GM18526 (cell line): ENCODE measurements around the gene GSTP1.

Experiments used
- POLR2A ChIP-seq: IDR thresholded peaks from 3 replicates; pipeline ENCODE4 v1.6.1; 2011; ENCODE audit not compliant: insufficient read length; ENCODE audit errors: extremely low read depth

The GSTP1 gene

DNA sequence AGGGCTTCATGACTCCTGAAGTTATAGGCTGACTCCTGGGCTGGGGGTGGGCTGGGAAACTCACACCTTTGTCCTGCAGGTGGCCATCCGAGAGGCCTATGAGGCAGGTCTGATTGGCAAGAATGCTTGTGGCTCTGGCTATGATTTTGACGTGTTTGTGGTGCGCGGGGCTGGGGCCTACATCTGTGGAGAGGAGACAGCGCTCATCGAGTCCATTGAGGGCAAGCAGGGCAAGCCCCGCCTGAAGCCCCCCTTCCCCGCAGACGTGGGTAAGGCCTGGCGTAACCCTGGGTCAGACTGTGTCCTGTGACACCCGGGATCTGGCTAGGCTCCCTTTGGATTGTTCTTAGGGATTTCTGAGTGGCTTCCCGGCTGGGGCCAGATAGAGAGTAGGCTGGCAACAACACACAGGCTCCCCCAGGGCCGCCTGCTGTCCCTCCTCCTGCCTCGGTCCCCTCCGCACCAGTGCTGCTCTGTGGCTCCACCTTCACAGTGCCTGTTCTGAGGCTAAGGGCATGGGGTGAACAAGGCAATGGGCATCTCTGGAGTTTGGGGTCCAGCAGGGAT lies 26.8 kb downstream of the GSTP1 start:
- TF ChIP-seq POLR2A, result no peak

DNA sequence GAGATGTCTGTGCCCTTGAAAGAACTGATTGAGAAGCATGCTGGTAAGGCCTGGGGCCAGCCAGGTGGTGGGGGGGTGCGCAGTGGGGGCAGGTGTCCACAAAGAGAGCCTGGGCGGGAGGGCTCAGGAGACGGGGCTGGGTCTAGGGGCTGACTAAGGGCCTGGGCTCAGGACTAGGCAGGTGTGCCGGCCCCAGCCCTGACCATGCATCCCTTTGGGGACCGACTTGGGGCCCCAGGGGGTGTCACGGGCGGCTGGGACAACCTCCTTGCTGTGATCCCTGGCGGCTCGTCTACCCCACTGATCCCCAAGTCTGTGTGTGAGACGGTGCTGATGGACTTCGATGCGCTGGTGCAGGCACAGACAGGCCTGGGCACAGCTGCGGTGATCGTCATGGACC lies 27.6 kb downstream of the GSTP1 start:
- no peak for TF ChIP-seq POLR2A

DNA sequence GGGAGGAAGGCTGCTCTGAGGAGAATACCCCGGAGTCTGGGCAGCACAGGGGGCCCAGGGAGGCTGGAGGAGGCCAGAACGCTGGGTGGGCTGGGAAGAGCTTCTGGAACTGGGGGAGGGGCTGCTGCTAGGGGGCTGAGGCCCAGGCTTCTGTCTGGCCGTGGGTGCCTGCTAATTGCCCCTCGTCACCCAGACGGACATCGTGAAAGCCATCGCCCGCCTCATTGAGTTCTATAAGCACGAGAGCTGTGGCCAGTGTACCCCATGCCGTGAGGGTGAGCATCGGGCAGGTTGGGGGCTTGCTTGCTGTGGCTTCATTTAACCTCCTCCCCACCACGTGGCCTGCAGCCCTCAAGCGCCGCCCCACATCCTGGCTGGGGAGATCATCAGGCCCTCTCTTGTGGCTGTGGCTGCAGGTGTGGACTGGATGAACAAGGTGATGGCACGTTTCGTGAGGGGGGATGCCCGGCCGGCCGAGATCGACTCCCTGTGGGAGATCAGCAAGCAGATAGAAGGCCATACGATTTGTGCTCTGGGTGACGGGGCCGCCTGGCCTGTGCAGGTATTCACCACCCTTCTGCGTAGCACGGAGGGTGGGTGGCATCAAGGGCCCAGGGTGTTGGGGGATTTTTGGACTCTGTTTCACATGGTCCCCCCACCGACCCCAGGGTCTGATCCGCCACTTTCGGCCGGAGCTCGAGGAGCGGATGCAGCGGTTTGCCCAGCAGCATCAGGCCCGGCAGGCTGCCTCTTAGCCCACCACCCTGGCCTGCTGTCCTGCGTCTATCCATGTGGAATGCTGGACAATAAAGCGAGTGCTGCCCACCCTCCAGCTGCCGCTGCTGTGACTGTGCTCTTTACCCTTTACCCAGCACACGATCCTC lies 28.3 kb downstream of the GSTP1 start:
- TF ChIP-seq POLR2A, result no peak

DNA sequence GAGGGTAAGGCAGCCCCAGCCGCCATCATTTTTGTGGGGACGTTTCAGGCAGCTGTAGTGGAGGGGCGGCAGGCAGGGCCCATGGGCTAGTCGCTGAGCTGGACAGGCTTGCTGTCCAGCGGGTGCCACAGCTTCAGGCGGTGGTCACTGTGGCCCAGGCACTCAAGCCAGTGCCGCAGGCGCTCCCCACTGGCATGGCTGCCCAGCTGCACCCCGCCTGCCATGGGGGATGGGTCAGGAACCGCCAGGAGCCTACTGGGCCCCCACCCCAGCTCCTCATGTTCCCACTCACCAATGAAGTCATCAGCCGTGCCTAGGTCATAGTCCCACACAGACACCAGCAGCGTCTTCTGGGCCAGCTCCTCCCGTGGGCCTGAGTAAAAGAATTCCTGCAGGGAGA lies 29.1 kb downstream of the GSTP1 start:
- TF ChIP-seq POLR2A, result no peak

DNA sequence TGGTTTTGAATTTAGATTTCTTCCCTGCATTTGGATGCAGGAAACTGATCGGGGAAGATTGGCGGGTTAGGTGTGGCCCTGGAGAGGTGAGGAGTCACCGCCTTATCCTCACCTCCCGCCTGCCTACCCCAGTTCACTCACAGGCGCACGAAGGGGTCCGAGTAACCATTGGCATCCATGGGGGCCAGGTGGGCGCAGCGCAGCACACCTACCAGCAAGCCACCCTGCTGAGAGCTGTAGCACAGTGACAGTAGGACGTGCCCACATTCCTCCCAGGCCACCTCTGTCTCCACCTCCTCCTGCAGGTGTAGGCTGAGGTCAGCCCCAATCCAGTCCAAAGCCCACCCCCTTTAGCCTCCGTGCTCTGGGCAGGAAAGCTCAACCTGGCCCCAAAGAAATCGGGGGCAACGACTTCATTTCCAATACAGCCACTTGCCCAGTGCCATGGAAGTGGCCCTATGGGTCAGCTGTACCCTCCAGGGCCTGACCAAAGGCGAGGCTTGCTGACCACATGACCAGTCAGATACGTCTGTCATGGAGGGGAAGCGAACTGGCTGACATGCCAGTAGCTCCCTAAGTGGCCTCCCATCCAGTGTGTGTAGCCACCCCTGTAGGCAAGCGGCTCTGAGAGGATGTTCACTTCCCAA lies 29.8 kb downstream of the GSTP1 start:
- no peak for TF ChIP-seq POLR2A

DNA sequence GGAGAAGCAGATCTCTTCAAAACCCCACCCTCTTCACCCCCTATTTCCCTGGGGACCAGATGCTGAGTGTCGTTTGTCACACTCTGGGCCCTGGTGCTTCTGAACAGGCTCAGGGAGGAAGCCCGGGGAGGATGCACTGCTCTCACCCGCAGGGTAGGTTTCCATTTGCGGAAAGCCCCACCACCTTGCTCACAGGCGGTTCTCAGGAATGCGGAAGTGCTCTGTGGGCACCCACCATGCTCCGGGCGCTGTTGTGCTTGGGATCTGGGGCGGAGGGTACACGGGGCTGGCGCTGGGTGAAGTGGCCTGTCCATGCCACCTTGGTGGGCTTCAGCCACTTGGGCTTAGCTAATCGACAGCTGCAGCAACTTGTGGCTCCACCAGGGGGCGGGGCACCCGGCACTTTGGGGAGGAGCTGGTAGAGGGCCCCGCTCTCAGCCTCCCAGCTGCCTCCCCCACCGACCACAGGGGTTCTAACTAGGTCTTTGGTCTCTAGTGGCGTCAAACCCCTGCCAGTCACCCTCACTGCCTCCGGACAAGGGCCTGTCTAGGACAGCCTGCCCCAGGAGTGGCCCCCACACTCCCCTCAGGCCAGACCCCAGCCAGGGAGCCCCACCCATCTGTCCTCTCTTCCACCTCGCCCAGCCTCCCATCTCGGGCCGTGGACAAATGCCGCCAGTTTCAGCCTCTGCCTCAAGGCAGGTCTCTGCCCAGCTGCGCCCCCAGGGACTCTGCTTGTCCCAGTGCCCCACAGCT lies 30.5 kb downstream of the GSTP1 start:
- peak; percentile 54 for TF ChIP-seq POLR2A

DNA sequence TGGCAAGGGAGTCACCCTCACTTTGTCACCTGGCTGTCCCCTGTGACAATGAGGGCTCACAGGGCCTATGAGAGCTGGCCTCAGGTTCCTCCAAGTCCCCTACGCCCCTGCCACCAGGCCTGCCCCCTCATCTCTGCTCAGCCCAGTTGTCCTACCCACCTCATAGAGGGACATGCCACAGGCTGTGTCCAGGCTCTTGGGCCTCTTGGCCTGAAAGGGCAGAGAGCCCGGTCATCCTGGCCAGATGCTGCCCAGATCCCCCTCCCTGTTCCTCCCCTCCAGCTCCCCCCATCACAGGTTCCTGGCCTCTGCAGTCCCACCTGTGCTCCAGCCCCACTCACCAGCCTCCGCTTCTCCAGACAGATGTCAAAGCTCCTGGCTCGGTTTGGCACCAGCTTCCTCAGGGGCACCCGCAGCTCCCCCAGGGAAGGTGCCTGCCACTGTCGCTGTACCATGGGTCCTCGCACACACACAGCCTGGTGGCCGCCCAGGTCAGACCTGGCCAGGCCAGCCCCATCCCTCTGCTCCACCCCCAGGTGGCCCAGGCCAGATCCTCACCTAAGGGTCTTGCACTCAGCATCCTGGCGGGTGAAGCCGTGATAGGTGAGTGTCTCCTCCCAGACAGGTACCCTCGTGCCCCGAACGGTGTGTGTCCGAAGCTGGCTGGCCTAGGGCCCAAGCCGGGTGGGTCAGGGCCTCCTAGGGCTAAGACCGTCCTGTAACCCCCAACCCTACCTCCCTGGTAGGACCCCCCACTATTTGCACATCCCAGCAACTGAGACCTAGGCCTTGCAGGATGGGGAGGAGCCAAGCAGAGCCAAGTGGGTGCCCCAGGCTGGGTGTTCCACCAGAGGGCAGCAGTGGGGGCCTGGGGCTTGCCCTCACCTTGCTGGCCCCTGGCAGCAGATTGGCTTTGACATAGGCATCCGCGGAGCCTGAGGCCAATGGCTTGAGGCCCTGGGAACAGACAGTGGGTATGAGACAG lies 31.4 kb downstream of the GSTP1 start:
- TF ChIP-seq POLR2A, result no peak

DNA sequence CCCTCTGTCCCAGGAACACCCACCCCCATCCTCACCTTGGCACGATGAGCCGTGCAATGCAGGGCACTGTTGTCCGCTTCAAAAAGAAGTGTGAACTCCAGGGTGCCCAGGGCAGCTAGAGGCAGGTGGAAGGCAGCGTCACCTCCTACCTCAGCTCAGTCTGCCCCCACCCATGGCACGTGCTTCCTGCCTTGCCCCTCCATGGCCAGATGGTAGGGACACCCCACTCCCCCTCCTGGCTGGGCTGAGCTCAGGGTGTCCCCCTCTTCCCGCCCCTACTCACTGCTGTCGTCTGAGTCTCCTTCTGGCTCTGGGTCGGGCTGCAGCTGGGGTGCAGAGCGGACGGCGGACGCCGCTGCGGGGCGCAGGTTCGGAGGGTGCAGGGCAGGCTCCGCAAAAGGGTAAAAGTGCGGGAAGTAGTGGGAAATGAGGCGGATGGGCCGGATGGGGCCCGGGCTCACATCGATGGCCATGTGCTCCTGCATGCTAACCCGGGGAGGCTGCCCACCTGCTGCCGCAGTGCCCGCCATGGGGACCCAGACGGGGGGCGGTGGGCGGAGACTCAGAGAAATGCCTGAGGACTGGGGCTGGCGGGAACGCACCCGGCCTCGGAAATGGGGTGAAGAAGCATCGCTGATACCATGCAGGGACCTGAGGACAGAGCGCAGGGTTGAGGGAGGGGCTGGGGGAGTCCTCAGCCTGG lies 32.3 kb downstream of the GSTP1 start:
- TF ChIP-seq POLR2A, result no peak

DNA sequence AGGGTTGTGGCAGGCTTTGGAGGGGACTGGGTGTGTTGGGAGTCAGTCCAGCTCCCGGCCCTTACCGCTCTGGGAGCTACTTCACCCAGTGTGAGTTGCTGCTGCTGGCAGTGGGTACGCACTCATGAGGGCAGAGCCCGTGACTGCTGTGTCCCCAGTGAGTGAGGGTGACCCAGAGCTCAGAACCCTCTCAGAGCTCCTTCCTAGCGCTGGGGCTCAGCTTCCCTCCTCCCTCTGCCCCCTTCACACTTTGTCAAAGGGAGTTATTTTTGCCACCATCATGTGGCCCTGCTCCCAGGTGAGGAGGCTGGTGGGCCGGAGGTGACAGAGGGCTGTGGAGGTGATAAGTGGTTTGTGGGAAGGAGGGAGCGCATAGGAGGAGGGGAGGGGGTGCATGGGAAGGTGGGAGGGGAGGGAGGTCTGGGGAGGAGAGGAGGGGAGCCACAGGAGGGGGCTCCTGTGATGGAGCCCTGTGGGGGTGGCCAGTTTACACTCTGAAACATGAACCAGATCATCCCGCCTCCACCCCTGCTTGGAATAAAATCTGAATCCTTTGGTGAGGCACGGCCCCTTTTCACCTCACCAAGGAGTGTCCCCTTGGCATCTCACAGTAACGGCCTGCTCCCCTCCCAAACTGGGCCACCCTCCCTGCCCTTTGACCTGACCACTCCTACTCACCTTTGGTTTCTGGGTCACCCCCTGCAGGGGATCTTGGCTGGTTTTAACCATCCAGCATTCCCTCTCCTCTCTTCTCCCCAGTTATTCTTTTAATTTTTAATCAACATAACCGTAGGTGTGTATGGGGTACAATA lies 33.0 kb downstream of the GSTP1 start:
- no peak for TF ChIP-seq POLR2A

DNA sequence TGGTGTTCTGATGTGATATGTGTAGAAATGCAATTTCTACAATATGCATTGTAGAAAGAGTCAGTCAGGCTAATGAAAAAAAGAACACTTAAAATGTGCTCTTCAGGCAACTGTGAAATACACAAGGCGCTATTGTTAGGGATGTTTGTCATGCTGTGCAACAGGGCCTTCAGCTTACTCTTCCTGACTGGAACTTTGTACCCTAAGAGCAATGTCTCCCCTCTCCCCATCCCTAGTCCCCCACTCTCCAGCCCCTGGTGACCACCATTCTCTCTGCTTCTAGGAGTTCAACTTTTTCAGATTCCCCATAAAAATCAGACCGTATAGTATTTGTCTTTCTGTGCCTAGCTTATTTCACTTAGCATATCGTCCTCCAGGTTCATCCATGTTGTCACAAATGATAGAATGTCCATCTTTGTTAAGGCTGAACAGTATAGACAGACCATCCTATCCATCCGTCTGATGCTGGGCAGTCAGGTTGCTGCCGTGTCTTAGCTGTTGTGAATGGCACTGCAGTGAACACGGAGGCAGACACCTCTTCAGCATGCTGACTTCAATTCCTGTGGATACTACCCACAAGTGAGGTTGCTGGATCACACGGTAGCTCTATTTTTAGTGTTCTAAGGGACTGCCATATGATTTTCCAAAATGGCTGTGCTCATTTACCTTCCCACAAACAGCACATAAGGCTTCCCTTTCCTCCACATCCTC lies 33.8 kb downstream of the GSTP1 start:
- TF ChIP-seq POLR2A, result no peak

DNA sequence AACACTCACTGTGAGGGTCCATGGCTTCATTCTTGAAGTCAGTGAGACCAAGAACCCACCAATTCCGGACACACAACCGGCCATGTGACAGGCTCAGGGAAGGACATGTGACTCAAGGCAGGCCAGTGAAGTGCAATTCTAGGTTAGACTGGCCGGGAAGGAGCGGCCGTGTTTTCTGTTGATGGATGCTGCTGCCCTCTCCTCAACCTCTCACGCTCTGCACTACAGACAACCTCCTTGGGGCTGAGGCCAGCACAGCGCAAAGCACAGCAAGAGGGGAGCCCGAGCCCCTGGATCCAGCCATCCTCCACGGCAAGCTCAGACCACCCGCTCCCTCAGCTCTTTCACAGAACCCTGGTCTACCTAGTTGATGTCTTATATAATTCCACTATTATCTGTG lies 43.4 kb downstream of the GSTP1 start:
- TF ChIP-seq POLR2A, result no peak

DNA sequence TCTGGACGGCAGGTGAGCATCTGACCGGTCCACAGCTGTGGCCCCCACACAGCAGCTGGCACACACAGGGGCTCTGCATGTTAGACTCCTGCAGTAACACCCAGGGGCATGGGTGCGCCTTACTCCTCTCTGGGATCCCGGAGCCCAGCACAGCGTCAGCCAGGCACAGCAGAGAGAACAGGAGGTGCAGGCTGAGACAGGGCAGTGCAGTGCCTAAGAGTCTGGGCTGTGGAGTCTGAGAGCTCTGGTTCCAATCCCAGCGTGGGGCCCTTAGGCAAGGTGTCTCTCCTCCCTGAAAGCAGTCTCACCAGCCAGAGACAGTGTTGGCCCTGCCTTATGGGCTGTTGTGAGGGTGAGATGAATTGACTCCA lies 43.8 kb downstream of the GSTP1 start:
- TF ChIP-seq POLR2A, result no peak
